ENCODE results near the gene ZNF446.

ZNF446 gene

DNA sequence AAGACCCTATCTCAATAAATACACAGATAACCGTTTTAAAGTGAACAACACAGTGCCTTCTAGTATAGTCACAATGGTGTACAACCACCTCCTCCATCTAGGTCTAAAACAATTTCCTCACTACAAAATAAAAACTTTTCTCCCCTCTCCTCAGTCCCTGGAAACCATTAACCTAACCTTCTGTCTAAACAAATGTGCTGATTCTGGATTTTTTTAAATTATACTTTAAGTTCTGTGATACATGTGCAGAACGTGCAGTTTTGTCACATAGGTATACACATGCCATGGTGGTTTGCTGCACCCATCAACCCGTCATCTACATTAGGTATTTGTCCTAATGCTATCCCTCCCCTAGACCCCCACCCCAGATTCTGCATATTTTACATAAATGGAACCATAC lies 53.3 kb downstream of the ZNF446 start:
- no peaks in the 10 kb centered on the region for H3K36me3 ChIP-seq (replicated peaks; ENCODE audit: low read depth, low read length)
- no peaks in the 10 kb centered on the region for H3K79me2 ChIP-seq (ENCODE audit: low read length)
- H2AFZ ChIP-seq (ENCODE audit: low read depth, low read length), result no peak overlapping the region
- H3K4me3 ChIP-seq (ENCODE audit: low read length), result no peak overlapping the region
- no peaks in the 10 kb centered on the region for H4K20me1 ChIP-seq (ENCODE audit: insufficient read depth, low read length)
- TF ChIP-seq, protein P1, sequence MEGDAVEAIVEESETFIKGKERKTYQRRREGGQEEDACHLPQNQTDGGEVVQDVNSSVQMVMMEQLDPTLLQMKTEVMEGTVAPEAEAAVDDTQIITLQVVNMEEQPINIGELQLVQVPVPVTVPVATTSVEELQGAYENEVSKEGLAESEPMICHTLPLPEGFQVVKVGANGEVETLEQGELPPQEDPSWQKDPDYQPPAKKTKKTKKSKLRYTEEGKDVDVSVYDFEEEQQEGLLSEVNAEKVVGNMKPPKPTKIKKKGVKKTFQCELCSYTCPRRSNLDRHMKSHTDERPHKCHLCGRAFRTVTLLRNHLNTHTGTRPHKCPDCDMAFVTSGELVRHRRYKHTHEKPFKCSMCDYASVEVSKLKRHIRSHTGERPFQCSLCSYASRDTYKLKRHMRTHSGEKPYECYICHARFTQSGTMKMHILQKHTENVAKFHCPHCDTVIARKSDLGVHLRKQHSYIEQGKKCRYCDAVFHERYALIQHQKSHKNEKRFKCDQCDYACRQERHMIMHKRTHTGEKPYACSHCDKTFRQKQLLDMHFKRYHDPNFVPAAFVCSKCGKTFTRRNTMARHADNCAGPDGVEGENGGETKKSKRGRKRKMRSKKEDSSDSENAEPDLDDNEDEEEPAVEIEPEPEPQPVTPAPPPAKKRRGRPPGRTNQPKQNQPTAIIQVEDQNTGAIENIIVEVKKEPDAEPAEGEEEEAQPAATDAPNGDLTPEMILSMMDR (IDR thresholded peaks at IDR 0.05; ENCODE audit: low read depth, low read length), result no peak
- no peak for TF ChIP-seq EZH2phosphoT487 (IDR thresholded peaks at IDR 0.05; ENCODE audit: low read depth)
- H3K4me2 ChIP-seq (ENCODE audit: low read length), result no peak overlapping the region
- peaks cover 17% of the 10 kb centered on the region for H3K27me3 ChIP-seq (ENCODE audit: low read depth, low read length)
- no peak overlapping the region for H3K9ac ChIP-seq (ENCODE audit: low read length)
- H3K4me1 ChIP-seq (ENCODE audit: low read length), result peaks cover 3% of the 10 kb centered on the region
- H3K9me3 ChIP-seq (ENCODE audit: insufficient read depth, low read length), result no peaks in the 10 kb centered on the region
- no peak overlapping the region for H3K27ac ChIP-seq (ENCODE audit: low read length)
